ENCODE data around the gene SEPTIN3.

- TF ChIP-seq CTCF (IDR thresholded peaks at IDR 0.05): no peak
- no peak for TF ChIP-seq POLR2AphosphoS5 (IDR thresholded peaks at IDR 0.05; ENCODE audit: low read depth, low read length)
- no peak for TF ChIP-seq REST (IDR thresholded peaks at IDR 0.05; ENCODE audit: insufficient read depth in 1 of 2, low read depth in 2 of 2, low read length in 1 of 2)
- TF ChIP-seq SIN3A (IDR thresholded peaks at IDR 0.05; ENCODE audit: borderline replicate concordance, insufficient read depth, low read depth, low read length): no peak
Measured at GRCh38 chr22:41935015-41935351, 34.3 kb upstream of the SEPTIN3 start.
